H1 (cell line): Measurements from ENCODE around the gene SPATA25. TPM values are rescaled to one million over a fixed set of nuclear protein-coding genes. Genes with fewer than 3 reads are reported as not detected.

ENCODE experiments used
- ASH2L ChIP-seq: fragments of 200-600, 300-600 bp; sonication (generic); IDR thresholded peaks from one replicate; pipeline ENCODE4 v1.7.1; 2017; ENCODE audit warnings: low read length
- ATF3 ChIP-seq: IDR thresholded peaks from 2 replicates; pipeline ENCODE4 v1.6.1; 2011; ENCODE audit warnings: low read depth, mild to moderate bottlenecking, low read length; ENCODE audit not compliant: insufficient read depth
- BACH1 ChIP-seq: IDR thresholded peaks from 2 replicates; pipeline ENCODE4 v1.6.1; 2012; ENCODE audit warnings: low read length, improper control_type of control experiment
- BCL11A ChIP-seq, 2 experiments: IDR thresholded peaks; one replicate each; pipeline ENCODE4 v1.6.1; 2011; ENCODE audit warnings: low read depth in 2 of 2, low read length in 2 of 2, mild to moderate bottlenecking in 2 of 2
- E2F6 ChIP-seq: IDR thresholded peaks from 2 replicates; pipeline ENCODE4 v1.6.1; 2012; ENCODE audit warnings: inconsistent platforms
- EGR1 ChIP-seq: IDR thresholded peaks from 2 replicates; pipeline ENCODE4 v1.6.1; 2011; ENCODE audit warnings: low read depth, low read length, borderline replicate concordance
- KDM1A ChIP-seq: fragments of 200-600, 300-600 bp; sonication (generic); IDR thresholded peaks from 2 replicates; pipeline ENCODE4 v1.7.1; 2016; ENCODE audit warnings: mild to moderate bottlenecking, low read length, borderline replicate concordance
- MAX ChIP-seq: IDR thresholded peaks from 2 replicates; pipeline ENCODE4 v1.6.1; 2012; ENCODE audit warnings: inconsistent platforms
- NANOG ChIP-seq: IDR thresholded peaks from 2 replicates; pipeline ENCODE4 v1.6.1; 2011; ENCODE audit warnings: low read length, low read depth, mild to moderate bottlenecking, inconsistent platforms; ENCODE audit not compliant: insufficient read depth, poor library complexity, severe bottlenecking
- NRF1 ChIP-seq: IDR thresholded peaks from 2 replicates; pipeline ENCODE4 v1.6.1; 2011; ENCODE audit warnings: mild to moderate bottlenecking, low read depth, low read length, improper control_type of control experiment
- POLR2A ChIP-seq, 2 experiments: IDR thresholded peaks; 1 replicate in 1 of 2; 2 replicates in 1 of 2; pipeline ENCODE4 v1.6.1; 2011; ENCODE audit warnings: low read depth in 2 of 2, low read length in 2 of 2, mild to moderate bottlenecking in 2 of 2; ENCODE audit errors: control extremely low read depth in 1 of 2
- POU5F1 ChIP-seq: IDR thresholded peaks from 2 replicates; pipeline ENCODE4 v1.6.1; 2011; ENCODE audit warnings: low read depth, mild to moderate bottlenecking, low read length, moderate library complexity
- SP1 ChIP-seq: IDR thresholded peaks from 2 replicates; pipeline ENCODE4 v1.6.1; 2011; ENCODE audit warnings: low read depth, low read length
- SRF ChIP-seq: IDR thresholded peaks from 2 replicates; pipeline ENCODE4 v1.6.1; 2011; ENCODE audit warnings: mild to moderate bottlenecking, low read depth, low read length, moderate library complexity
- SUZ12 ChIP-seq: fragments of 200-600 bp; sonication (generic); IDR thresholded peaks from 2 replicates; pipeline ENCODE4 v1.6.1; 2012; ENCODE audit warnings: mild to moderate bottlenecking, inconsistent platforms, low read length, moderate library complexity, mixed read lengths
- TCF12 ChIP-seq: IDR thresholded peaks from 2 replicates; pipeline ENCODE4 v1.6.1; 2011; ENCODE audit warnings: low read depth, mild to moderate bottlenecking, low read length
- YY1 ChIP-seq: IDR thresholded peaks from 2 replicates; pipeline ENCODE4 v1.6.1; 2011; ENCODE audit warnings: low read depth, mild to moderate bottlenecking, low read length
- polyA plus RNA-seq, 7 experiments: library from polyadenylated mRNA; depleted of rRNA in 3 of 7; stranded (reverse) in 5 of 7; unstranded in 2 of 7; fragments of >200 nt in 5 of 7; fragments of 200-250 nt in 2 of 7; gene quantifications; 1 replicate in 5 of 7; 2 replicates in 1 of 7; 4 replicates in 1 of 7; pipeline versions ENCODE4 v1.2.1 to v1.2.3, GENCODE V29; 2011 to 2013; ENCODE audit warnings: missing spikeins in 2 of 7, mixed read lengths in 2 of 7
- total RNA-seq: library from RNA; stranded (reverse); fragmentation: NEBNext Ultra II Directional; extraction: Animal tissue kit (Norgen Biotek cat#: 25700); gene quantifications from 2 replicates; pipeline ENCODE4 v1.2.1, GENCODE V29; 2021

SPATA25 gene
- total and polyA plus RNA-seq, 2 of the 8 experiments (the other 6 are each of a cell fraction or from before 2014, with no cell fraction given) = 2.0 to 3.0 TPM

DNA sequence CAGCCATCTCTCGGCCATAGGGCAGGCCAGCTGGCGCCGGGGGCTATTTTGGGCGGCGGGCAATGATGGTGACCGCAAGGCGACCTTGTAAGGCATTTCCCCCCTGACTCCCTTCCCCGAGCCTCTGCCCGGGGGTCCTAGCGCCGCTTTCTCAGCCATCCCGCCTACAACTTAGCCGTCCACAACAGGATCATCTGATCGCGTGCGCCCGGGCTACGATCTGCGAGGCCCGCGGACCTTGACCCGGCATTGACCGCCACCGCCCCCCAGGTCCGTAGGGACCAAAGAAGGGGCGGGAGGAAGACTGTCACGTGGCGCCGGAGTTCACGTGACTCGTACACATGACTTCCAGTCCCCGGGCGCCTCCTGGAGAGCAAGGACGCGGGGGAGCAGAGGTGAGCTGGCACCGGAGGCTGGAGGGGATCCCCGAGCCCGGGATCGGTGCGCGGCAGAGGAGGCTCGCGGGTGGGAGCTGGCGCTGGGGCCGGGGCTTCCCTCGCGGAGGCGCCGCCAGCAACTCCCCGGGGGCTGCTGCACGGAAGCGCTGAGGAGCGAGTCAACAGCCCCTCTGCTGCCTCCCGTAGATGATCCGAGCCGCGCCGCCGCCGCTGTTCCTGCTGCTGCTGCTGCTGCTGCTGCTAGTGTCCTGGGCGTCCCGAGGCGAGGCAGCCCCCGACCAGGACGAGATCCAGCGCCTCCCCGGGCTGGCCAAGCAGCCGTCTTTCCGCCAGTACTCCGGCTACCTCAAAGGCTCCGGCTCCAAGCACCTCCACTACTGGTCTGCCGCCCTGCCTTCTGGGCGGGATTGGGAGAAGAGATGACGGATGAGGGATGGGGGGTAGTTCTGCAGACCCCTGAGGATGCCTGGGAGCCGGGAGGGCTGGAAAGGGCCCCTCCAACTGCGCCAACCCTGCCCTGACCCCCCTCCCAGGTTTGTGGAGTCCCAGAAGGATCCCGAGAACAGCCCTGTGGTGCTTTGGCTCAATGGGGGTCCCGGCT is 3.9 kb upstream of the SPATA25 start, which contains the start of the genes CTSA and NEURL2 (continued):
- TF ChIP-seq KDM1A (no peak), MAX (peak; percentile 89), ATF3 (peak; percentile 100), SP1 (no peak), POLR2A (IDR thresholded peaks at IDR 0.05; ENCODE audit: control extremely low read depth in 1 of 2, low read depth in 2 of 2, low read length in 2 of 2) (peak; percentile 43 to 69), NRF1 (no peak), BCL11A (IDR thresholded peaks at IDR 0.05; ENCODE audit: low read depth in 2 of 2, low read length in 2 of 2) (no peak), E2F6 (peak; percentile 94), EGR1 (peak; percentile 63; the same call in 1 of the 2 replicates), BACH1 (0 out of 2 replicates have a peak, but pooled peaks have one; percentile 19), ASH2L (peak; percentile 49), YY1 (peak; percentile 77), SUZ12 (no peak), SRF (no peak), NANOG (no peak), TCF12 (peak; percentile 68; the same call in 1 of the 2 replicates), POU5F1 (no peak)
